ENCODE measurements around the gene RIN2.

Gene RIN2, protein sequence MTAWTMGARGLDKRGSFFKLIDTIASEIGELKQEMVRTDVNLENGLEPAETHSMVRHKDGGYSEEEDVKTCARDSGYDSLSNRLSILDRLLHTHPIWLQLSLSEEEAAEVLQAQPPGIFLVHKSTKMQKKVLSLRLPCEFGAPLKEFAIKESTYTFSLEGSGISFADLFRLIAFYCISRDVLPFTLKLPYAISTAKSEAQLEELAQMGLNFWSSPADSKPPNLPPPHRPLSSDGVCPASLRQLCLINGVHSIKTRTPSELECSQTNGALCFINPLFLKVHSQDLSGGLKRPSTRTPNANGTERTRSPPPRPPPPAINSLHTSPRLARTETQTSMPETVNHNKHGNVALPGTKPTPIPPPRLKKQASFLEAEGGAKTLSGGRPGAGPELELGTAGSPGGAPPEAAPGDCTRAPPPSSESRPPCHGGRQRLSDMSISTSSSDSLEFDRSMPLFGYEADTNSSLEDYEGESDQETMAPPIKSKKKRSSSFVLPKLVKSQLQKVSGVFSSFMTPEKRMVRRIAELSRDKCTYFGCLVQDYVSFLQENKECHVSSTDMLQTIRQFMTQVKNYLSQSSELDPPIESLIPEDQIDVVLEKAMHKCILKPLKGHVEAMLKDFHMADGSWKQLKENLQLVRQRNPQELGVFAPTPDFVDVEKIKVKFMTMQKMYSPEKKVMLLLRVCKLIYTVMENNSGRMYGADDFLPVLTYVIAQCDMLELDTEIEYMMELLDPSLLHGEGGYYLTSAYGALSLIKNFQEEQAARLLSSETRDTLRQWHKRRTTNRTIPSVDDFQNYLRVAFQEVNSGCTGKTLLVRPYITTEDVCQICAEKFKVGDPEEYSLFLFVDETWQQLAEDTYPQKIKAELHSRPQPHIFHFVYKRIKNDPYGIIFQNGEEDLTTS

GRCh38 chr20:19758133-19758500 is at the start of gene RIN2:
TSS of gene RIN2 (plus strand) at chr20:19758258. CDS start at chr20:19889602, 131,344 bp downstream.
- peak; percentile 5 for DNase-seq
- ATAC-seq, result no peak

DNA sequence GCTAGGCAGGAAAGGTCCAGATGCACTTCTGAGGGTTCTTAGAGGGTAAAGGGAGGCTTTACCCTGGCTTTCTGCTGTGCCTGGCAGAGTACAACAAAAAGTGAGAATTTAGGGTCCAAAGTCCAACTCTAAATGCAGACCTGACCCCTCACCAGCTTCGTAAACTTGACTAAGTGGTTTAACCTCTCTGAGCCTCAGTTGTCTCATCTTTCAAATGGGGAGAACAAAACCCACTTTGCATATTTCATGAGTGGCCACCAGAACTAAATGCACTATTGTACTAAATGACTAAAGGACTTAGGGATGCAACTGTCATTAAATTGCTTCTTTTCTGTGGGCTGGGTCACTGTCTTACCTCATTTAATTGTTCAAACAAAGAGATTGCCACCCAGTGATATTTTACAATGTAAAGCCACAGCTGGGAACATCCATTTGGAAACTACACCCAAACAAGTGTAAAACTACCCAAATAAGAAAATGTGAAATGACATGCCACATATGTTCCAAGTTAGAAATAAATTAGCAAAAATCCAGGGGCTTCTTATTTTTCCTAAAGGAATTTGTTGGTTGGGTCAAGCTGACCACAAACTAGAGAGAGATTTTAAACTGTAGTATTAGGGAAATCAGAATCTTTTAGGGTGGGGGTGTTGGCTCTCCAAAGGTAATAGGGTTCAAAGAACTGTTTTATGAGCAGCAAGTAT is 48.3 kb upstream of the RIN2 start:
- ATAC-seq (no peak), DNase-seq (no peak)

GRCh38 chr20:19710336-19711120 is 47.5 kb upstream of the RIN2 start:
- DNase-seq, result no peak
- ATAC-seq, result no peak

DNA sequence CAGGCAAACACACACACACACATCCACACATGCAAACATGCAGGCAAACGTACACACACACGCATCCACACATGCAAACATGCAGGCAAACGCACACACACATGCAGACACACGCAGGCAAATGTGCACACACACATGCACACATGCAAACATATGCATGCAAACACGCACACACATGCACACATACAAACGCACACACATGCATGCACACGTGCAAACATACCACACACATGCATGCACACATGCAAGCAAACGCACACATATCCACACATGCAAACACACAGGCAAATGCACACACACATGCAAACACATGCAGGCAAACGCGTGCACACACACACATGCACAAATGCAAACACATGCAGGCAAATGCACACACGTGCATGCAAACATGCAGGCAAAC is 46.9 kb upstream of the RIN2 start:
- ATAC-seq (no peak), DNase-seq (no peak)

GRCh38 chr20:19712721-19713260 is 45.3 kb upstream of the RIN2 start:
- ATAC-seq (no peak), DNase-seq (no peak)

DNA sequence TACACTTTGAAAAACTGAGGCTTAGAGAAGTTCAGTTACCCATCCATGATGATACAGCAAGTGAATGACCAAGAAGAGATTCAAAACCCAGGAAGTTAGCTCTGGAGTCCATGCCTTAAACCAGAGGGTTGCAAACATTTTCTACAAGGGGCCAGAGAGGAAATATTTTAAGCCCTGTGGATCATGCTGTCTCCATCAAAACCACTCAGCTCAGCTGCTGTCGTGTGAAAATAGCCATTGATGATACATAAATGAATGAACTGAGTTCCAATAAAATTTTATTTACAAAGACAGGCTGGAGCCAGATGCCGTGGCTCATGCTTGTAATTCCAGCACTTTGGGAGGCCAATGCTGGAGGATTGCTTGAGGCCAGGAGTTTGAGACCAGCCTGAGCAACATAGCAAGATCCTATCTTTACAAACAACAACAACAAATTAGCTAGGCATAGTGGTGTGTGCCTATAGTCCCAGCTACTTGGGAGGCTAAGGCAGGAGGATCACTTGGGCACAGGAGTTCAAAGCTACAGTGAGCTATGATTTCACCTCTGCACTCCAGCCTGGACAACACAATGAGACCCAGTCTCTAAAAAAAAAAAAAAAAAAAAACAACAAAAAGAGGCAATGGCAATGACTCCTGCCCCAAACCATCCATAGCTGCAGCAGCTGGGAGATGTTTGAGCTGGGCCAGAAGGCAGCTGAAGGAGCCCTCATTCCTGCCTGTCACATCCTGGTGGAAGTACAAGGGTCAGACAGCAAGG is 44.1 kb upstream of the RIN2 start:
- ATAC-seq, result no peak
- DNase-seq, result no peak

DNA sequence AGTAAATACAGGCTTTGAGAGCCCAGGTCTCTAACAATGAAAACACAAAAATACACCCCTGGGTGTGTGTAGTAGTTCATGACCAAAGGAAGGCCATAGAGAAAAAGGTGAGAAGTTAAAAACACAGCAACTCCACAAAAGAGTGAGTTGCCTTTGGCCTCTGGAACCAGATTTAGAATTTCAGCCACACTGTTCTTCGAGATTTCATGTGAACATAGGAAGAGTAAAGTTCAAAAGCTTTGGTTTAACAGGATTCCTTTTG is 43.5 kb upstream of the RIN2 start:
- DNase-seq (no peak), ATAC-seq (no peak)

DNA sequence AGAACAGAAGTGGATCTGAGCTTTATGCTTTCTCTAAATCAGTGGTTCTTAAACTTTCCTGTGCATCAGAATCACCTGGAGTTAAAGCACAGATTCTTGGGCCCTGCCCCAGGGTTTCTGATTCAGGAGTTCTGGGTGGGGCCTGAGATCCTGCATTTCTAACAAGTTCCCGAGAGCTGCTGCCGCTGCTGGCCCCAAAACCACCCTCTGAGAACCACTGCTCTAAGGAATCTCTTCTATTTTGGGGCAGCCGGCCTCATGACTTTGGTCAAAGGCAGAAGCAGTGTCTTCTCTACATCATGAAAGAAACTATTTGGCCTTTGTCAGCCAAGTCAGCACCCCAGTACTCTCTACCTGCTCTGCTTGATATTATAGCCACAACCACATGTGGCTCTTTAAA is 42.1 kb upstream of the RIN2 start:
- ATAC-seq, result no peak
- no peak for DNase-seq

DNA sequence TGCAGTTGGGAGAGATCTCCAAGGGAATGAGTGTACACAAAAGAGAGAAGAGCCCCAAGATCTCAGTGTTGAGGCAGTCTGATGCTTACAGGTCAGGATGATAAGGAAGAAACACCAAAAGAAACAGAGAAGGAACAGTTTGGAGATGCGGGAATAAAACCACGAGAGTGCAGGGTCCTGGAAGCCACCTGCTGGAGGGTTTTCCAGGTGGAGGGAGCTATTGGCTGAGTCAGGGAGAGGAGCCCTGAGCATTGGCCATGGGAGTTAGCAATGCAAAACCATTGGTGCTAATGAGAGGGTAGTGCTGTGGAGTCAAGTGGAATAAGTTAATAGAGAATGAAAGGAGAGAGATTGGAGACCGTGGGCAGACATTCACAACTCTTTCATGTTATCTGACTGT is 39.2 kb upstream of the RIN2 start:
- no peak for ATAC-seq
- DNase-seq, result no peak

DNA sequence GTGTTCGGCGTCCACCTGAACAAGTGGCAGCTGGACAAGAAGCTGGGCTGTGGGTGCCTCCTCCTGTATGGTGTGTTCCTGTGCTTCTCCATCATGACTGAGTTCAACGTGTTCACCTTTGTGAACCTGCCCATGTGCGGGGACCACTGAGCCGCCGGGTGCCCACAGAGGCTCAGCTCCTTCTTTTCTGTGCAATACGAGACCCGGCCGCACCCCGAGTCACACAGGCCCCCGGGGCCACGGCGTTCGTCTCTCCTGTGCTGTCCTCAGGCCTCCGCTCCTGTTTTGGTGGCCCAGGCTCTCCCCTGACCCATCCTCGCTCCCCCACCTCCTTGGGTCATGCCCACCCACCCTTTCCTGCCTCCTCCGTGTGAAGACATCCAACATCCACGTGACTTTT is 37.1 kb upstream of the RIN2 start:
- ATAC-seq (peak; percentile 32), DNase-seq (no peak)

GRCh38 chr20:19723051-19723450 is 35.0 kb upstream of the RIN2 start:
- DNase-seq (no peak), ATAC-seq (no peak)

- DNase-seq, result no peak
- no peak for ATAC-seq
These were observed 34.1 kb upstream of the RIN2 start for GRCh38 chr20:19723813-19724430.

- ATAC-seq (no peak), DNase-seq (no peak)
These were observed 32.7 kb upstream of the RIN2 start for GRCh38 chr20:19725373-19725772.

DNA sequence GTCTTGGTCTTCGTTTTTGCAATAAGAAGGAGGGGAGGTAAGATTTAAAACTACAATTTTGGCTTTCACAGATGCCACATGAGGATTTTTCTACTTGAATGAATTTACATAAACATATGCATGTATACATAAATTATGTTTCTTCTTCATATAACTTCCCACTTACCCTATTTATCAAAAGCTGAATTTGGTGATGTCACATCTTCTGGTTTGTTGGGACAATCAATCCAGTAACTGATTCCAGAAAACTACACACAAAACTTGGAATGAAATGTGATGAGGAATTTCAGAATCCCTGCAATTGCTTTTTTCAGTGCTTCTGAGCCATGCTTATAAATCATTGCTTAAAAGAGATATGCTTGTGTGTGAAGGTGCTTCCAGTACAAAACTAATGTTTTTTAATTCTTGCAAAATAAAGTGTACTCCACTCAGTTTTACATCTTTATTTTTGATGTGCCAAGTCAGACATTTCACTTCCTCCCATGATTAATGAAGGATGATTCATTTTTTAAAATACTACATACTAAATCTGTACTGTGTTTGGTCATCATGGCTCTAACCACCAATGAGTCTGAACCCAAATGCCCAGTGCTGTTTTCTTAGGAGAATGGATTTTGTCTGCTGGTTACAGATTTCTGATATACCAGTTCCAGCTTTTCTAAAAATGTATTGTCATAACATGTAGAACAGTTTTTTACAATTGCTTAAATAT is 32.1 kb upstream of the RIN2 start:
- no peak for DNase-seq
- ATAC-seq, result no peak

GRCh38 chr20:19727251-19727847 is 30.7 kb upstream of the RIN2 start:
- DNase-seq (no peak), ATAC-seq (no peak)

- DNase-seq, result no peak
- no peak for ATAC-seq
These were observed 28.4 kb upstream of the RIN2 start for GRCh38 chr20:19729672-19730071.

DNA sequence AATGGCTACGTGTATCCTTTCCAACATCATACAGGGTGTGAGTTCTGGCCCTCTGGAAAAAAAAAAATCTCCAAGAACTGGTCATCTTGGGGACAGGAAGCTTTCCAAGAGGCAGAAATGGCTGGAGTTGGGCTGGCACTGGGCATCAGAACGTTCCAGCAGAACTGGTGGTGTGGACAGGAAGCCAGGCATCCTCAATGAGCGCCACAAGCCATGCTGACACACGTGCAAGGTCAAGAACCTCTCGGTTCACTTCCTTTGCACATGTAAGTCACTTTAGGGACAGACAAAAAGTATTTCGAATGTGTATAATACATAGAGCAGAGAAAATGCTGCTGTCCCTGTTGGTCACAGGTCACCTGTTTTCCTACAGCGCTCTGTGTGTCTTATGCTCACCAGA is 27.4 kb upstream of the RIN2 start:
- ATAC-seq, result no peak

DNA sequence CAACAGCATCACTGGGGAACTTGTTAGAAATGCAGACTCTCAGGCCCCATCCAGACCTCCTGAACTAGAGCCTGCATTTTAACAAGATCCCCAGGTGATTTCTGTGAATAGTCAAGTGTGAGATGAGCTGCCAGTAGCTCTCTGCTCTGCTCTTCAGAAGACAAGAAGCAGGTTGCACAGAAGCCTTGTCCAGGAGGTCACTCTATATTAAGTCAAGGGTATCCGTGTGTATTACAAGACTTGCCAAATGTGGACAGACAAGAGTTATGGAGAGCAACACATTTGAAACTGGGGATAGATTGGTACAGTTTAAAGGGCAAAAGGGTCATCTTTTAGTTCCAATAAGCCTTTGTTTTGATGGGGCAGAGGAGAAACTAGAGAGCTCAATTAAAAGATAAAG is 23.2 kb upstream of the RIN2 start:
- ATAC-seq (no peak), DNase-seq (no peak)

More for the DNA sequence above, 27.4 kb upstream of the RIN2 start:
- no peak for DNase-seq

- ATAC-seq, result peak; percentile 65
- DNase-seq, result peak; percentile 14
These were observed 22.6 kb upstream of the RIN2 start for GRCh38 chr20:19735446-19735845.

- ATAC-seq (peak; percentile 76), DNase-seq (no peak)
These were observed 21.0 kb upstream of the RIN2 start for GRCh38 chr20:19737025-19737424.
